T-helper 22 cell (primary cell): ENCODE results near the gene AMD1.
"Not testable (repeated sequence)": the region's sequence is repeated elsewhere in the genome, so short reads cannot be mapped to it uniquely, and the experiment has no call there.

Source experiments
- DNase-seq: peaks from one replicate; pipeline ENCODE4 v3.0.0-alpha.2; 2020; ENCODE audit warnings: low read depth

The AMD1 gene

DNA sequence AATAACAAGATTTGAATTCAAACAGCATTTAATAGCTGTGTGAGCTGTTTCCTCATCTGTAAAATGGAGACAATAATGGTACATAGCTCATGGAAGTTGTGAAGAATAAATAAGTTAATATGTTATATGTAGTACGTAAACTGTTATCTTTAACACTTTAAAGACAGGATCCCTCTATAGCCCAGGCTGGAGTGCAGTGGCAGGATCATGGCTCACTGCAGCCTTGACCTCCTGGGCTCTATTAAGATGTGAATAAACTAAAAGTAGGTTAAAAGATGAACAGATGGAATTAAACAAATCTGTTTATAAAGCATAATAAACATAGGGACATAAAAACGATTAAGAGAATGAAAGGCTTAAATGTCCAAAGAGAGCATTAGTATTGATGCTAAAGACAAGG lies 3.0 kb downstream of the AMD1 start:
- no peak for DNase-seq

DNA sequence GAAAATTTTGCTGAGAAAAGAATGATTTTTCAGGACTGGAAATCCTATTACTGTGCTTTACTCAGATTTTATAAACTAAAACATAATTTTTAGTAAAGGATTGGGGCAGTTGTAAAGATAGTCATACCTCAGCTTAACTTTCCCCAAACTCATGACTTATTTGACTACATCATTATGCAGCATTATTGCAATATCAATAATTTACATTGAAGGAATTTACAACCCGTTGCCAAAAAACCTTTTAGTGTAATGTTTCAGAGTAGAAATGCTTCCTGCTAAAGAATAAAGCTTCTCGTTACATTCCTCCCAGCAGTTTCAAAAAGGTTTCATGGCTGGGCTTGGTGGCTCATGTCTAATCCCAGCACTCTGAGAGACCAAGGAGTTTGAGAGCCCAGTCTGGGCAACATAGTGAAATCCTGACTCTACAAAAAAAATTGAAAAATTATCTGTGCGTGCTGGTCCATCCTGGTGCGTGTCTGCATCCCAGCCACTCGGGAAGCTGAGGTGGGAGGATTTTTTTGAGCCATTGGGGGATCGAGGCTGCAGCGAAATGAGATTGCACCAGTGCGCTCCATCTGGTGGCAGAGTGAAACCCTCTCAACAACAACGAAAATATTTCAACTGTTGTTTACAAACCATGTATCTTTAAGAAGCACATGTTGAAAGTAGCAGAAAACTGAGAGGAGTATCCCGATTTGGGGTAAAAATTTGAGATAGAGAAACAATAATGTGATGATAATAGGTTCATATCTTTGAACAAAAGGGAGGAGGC lies 4.4 kb downstream of the AMD1 start:
- no peak for DNase-seq

DNA sequence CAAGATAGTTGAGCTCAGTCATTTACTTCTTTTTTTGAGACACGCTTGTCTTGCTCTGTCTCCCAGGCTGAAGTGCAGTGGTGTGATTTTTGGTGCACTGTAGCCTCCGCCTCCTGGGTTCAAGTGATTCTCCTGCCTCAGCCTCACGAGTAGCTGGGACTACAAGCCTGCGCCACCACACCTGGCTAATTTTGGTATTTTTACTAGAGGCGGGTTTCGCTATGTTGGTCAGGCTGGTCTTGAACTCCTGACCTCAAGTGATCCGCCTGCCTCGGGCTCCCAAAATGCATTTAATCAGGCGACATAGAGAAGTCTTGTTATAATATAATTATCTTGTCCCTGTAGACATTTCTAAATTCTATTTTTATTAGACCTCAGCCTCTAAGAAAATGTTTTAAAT lies 6.1 kb downstream of the AMD1 start:
- no peak for DNase-seq

DNA sequence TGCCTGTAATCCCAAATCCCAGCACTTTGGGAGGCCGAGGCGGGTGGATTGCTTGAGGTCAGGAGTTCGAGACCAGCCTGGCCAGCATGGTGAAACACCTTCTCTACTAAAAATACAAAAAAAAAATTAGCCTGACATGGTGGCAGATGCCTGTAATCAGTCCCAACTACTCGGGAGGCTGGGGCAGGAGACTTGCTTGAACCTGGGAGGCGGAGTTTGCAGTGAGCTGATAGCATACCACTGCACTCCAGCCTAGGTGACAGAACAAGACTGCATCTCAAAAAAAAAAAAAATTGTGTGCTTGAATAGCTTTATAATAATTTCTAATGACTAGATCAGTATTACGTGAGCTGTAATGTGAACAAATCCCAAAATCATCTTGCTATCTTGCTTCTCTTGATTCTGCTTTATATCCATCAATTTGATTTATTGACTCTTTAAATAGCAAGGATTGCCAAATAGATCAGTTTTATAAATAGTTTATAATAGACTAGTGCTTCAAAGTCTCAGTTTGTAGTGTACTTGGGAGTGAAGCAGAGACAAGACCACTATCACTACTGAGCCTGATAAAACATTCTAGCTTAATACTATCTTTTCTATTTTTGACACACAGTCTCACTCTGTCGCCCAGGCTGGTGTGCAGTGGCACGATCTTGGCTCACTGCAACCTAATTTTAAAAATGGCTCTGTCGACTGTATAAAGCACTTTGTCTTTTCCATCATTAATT lies 7.1 kb downstream of the AMD1 start:
- DNase-seq: no peak

DNA sequence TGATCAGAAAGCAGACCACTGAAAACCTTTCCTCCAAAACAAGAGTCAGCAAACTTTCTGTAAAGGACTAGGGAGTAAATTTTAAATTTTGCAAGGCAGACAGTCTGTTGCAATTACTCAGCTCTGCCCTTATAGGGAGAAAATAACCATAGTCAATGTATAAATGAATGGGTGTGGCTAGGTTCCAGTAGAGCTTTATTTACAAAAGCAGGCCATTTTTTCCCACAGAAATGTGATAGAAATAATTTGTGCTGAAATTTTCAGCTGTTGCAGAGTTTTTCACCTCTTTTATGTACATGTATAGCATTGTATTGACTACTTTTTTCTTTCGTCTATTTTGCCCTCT lies 7.7 kb downstream of the AMD1 start:
- DNase-seq: no peak

GRCh38 chr6:110882824-110883554 lies 8.4 kb downstream of the AMD1 start:
- no peak for DNase-seq

DNA sequence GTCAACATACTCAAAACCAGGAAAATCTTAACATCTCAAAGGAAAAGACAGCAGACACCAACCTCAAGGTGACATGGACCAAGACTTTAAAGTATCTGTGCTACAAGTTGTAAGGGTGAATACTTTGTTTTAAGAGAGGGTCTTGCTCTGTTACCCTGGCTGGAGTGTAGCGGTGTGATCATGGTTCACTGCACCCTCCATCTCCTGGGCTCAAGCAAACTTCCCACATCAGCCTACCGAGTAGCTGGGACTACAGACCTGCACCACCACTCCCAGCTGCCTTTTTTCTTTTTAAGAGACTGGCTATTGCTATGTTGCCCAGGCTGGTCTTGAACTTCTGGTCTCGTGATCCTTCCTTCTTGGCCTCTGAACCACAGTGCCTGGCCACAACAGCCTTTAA lies 9.7 kb downstream of the AMD1 start:
- no peak for DNase-seq

DNA sequence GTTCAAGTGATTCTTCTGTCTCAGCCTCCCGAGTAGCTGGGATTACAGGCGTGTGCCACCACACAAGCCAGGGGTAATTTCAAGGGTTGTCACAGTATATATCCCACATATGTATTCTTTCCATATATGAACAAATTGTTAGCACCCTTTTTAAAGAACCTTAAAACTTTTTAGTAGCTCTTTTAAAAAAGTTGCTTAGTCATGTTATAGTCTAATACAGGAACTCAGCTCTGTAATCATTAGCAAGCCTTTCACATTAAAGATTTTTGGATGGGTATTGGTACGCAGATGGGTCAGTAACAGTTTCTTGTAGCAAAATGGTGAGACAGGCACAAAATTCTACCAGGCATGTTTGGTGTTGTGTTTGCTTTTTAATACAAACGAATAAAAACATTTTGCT lies 10.9 kb downstream of the AMD1 start:
- no peak for DNase-seq

DNA sequence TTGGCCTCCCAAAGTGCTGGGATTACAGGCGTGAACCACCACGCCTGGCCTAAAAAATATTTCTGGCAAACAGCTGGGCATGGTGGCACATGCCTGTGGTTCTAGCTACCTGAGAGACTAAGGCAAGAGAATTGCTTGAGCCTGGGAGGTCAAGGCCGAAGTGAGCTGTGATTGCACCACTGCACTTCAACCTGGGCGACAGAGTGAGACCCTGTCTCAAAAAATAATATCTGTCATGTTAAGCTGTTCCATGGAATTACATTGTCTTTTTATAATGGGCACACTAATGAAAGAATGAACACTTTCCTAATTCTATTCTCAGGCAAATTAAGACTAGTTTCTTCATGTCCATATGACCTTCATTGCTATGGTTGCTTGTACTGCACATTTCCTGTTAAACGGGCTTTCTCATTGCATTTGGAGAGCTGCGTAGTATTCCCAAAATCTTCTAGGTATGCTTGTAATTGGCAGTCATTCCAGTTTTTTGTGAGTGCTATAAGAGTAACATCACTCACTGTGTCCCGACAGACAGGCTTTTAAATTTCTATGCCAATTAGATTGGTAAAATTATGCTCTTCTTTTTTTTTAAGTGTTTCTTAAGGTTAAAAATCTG lies 12.1 kb downstream of the AMD1 start:
- DNase-seq: no peak

GRCh38 chr6:110890288-110890687 lies 15.7 kb downstream of the AMD1 start:
- no peak for DNase-seq

- no peak for DNase-seq
Observed at GRCh38 chr6:110895907-110896608, 21.5 kb downstream of the AMD1 start.

GRCh38 chr6:110897433-110897832 lies 22.8 kb downstream of the AMD1 start:
- no peak for DNase-seq

DNA sequence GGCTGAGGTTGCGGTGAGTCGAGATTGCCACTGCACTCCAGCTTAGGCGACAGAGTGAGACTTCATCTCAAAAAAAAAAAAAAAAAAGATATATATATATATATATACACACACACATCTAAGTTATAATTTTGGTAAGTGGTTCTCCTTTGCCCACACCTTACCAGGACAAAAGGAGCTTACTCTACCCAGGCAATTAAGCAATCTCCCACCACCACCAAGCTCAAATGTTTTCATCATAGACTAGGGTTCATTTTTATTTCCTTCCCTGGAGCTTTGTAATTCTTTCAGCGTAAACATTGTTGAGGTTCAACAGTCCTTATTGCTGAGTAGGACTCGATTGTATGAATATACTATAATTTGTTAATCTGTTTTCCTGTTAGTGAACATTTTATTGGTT lies 23.5 kb downstream of the AMD1 start:
- no peak for DNase-seq

- DNase-seq: no peak
Observed at GRCh38 chr6:110900028-110900598, 25.5 kb downstream of the AMD1 start.

- DNase-seq: not testable (repeated sequence)
Observed at GRCh38 chr6:110901601-110902000, 27.0 kb downstream of the AMD1 start.

- no peak for DNase-seq
Observed at GRCh38 chr6:110902091-110902490, 27.5 kb downstream of the AMD1 start.

GRCh38 chr6:110906273-110906672 lies 31.7 kb downstream of the AMD1 start:
- not testable (repeated sequence) for DNase-seq

- DNase-seq: no peak
Observed at GRCh38 chr6:110930781-110931180, 56.2 kb downstream of the AMD1 start.

GRCh38 chr6:110933912-110934311 lies 59.3 kb downstream of the AMD1 start:
- no peak for DNase-seq

DNA sequence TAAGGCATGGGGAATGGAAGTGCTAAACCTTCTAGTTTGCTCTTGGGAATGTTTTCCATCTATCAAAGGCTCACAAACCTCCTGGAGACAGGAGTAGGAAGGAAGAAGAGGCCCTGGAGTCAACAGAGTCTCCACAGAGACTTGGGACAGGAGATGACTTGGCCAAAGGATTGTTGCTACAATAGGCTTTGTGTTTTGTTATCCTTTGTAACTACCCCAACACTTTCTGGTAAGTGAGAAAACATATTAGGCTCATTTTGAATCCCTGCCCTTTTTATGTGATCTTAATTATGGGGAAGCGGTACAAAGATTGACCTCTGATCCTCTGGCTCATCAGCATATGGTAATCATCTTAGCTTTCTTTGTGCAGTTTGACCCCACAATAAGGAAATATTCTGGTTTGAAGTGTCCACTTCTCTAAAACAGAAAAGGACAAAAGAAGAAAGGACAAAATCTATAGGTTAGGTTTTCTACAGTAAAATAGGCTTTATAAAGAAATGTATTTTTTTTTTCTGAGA lies 59.9 kb downstream of the AMD1 start:
- DNase-seq: no peak

GRCh38 chr6:110935171-110935570 lies 60.6 kb downstream of the AMD1 start:
- DNase-seq: no peak
